GM19193 (cell line): ENCODE results near the gene RBM18.

Experiments used
- POLR2A ChIP-seq: IDR thresholded peaks from 4 replicates; pipeline ENCODE4 v1.6.1; 2011; ENCODE audit not compliant: insufficient read depth, insufficient read length; ENCODE audit errors: extremely low read depth

RBM18 gene

GRCh38 chr9:122218935-122219855 lies 45.4 kb downstream of the RBM18 start:
- no peak for TF ChIP-seq POLR2A

GRCh38 chr9:122218071-122218934 lies 46.3 kb downstream of the RBM18 start:
- TF ChIP-seq POLR2A, result no peak

GRCh38 chr9:122217640-122218039 lies 47.0 kb downstream of the RBM18 start:
- no peak for TF ChIP-seq POLR2A

GRCh38 chr9:122216798-122217418 lies 47.7 kb downstream of the RBM18 start:
- TF ChIP-seq POLR2A, result no peak

GRCh38 chr9:122216138-122216797 lies 48.4 kb downstream of the RBM18 start:
- no peak for TF ChIP-seq POLR2A

- TF ChIP-seq POLR2A, result no peak
Measured at GRCh38 chr9:122215663-122216062, 49.0 kb downstream of the RBM18 start.

GRCh38 chr9:122214507-122214906 lies 50.1 kb downstream of the RBM18 start:
- TF ChIP-seq POLR2A, result no peak

- no peak for TF ChIP-seq POLR2A
Measured at GRCh38 chr9:122213589-122214413, 50.8 kb downstream of the RBM18 start.

GRCh38 chr9:122213102-122213588 lies 51.5 kb downstream of the RBM18 start:
- no peak for TF ChIP-seq POLR2A

- TF ChIP-seq POLR2A, result no peak
Measured at GRCh38 chr9:122212473-122213004, 52.1 kb downstream of the RBM18 start.

- no peak for TF ChIP-seq POLR2A
Measured at GRCh38 chr9:122209451-122209850, 55.2 kb downstream of the RBM18 start.

- TF ChIP-seq POLR2A, result no peak
Measured at GRCh38 chr9:122207096-122207495, 57.5 kb downstream of the RBM18 start.
